Erythroblast (primary cell): ENCODE results near the gene RORC.

Experiments
- GATA1 ChIP-seq: IDR thresholded peaks from 2 replicates; pipeline ENCODE4 v1.6.1; 2011; ENCODE audit warnings: low read depth, mild to moderate bottlenecking, control low read depth, low read length, moderate library complexity
- POLR2A ChIP-seq: IDR thresholded peaks from 2 replicates; pipeline ENCODE4 v1.6.1; 2011; ENCODE audit warnings: mild to moderate bottlenecking, low read length

- TF ChIP-seq POLR2A, result no peak
- no peak for TF ChIP-seq GATA1
Observed at GRCh38 chr1:151823175-151823574, 8.4 kb downstream of the RORC start.
